Peyer's patch (tissue), 4 donors: ENCODE measurements around the gene ZMIZ2.

ENCODE experiments used
- POLR2A ChIP-seq, 2 donors: fragments of 450-650 bp; IDR thresholded peaks; one replicate each; pipeline ENCODE4 v1.5.1; 2017; ENCODE audit warnings: antibody characterized with exemption in 2 of 2, mild to moderate bottlenecking in 2 of 2, moderate library complexity in 2 of 2
- TF ChIP-seq, protein P1 (sequence below), 6 experiments: fragments of 450-650 bp in 4 of 6; fragments of 200-600 bp in 2 of 6; sonication (generic) in 1 of 6; IDR thresholded peaks; one replicate each; pipeline ENCODE4 v1.5.1; 2017 to 2019; ENCODE audit warnings: antibody characterized with exemption in 6 of 6, mild to moderate bottlenecking in 3 of 6, moderate library complexity in 1 of 6

DNA sequence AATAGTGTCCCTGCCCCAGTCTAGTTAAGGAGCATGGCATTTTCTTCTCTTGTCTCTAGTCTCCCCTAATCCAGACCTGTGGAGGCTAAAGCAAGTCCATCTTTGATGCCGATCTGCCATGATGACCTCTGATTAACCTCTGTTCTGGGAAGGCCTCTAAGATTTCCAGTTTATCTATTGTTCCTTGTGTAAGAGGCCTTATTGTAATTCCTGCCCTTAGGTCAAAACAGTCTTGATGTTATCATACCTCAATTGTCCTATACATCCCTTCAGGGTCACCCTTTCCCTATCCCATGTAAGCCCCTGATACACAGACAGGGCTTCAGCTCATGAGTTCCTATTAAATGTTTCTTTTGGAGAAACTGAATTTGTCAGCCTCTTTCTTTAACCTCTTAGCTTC, 4.9 kb upstream of the ZMIZ2 start:
- no peak for TF ChIP-seq POLR2A (IDR thresholded peaks at IDR 0.05)
- TF ChIP-seq, protein P1, sequence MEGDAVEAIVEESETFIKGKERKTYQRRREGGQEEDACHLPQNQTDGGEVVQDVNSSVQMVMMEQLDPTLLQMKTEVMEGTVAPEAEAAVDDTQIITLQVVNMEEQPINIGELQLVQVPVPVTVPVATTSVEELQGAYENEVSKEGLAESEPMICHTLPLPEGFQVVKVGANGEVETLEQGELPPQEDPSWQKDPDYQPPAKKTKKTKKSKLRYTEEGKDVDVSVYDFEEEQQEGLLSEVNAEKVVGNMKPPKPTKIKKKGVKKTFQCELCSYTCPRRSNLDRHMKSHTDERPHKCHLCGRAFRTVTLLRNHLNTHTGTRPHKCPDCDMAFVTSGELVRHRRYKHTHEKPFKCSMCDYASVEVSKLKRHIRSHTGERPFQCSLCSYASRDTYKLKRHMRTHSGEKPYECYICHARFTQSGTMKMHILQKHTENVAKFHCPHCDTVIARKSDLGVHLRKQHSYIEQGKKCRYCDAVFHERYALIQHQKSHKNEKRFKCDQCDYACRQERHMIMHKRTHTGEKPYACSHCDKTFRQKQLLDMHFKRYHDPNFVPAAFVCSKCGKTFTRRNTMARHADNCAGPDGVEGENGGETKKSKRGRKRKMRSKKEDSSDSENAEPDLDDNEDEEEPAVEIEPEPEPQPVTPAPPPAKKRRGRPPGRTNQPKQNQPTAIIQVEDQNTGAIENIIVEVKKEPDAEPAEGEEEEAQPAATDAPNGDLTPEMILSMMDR (IDR thresholded peaks at IDR 0.05): no peak
